Gastrocnemius medialis (tissue), 4 donors: Measurements from ENCODE around the gene CENPVL1.

Source experiments
- POLR2A ChIP-seq, 2 donors: fragments of 450-650 bp; IDR thresholded peaks; one replicate each; pipeline ENCODE4 v1.6.1; 2017; ENCODE audit warnings: antibody characterized with exemption in 2 of 2, mild to moderate bottlenecking in 2 of 2, moderate library complexity in 2 of 2
- TF ChIP-seq, protein P1 (sequence below), 5 experiments: fragments of 450-650 bp in 3 of 5; fragments of 200-600 bp in 2 of 5; sonication (generic) in 2 of 5; IDR thresholded peaks in 4 of 5; conservative IDR thresholded peaks in 1 of 5; 1 replicate in 4 of 5; 2 replicates in 1 of 5; pipeline ENCODE4 v1.5.1; 2016 to 2019; ENCODE audit warnings: antibody characterized with exemption in 5 of 5, mild to moderate bottlenecking in 3 of 5, moderate library complexity in 3 of 5

GRCh38 chrX:51665981-51666380 is 44.3 kb upstream of the CENPVL1 start:
- TF ChIP-seq, protein P1, sequence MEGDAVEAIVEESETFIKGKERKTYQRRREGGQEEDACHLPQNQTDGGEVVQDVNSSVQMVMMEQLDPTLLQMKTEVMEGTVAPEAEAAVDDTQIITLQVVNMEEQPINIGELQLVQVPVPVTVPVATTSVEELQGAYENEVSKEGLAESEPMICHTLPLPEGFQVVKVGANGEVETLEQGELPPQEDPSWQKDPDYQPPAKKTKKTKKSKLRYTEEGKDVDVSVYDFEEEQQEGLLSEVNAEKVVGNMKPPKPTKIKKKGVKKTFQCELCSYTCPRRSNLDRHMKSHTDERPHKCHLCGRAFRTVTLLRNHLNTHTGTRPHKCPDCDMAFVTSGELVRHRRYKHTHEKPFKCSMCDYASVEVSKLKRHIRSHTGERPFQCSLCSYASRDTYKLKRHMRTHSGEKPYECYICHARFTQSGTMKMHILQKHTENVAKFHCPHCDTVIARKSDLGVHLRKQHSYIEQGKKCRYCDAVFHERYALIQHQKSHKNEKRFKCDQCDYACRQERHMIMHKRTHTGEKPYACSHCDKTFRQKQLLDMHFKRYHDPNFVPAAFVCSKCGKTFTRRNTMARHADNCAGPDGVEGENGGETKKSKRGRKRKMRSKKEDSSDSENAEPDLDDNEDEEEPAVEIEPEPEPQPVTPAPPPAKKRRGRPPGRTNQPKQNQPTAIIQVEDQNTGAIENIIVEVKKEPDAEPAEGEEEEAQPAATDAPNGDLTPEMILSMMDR (IDR thresholded peaks at IDR 0.05 in 4 of 5, conservative IDR thresholded peaks at IDR 0.05 in 1 of 5) = no peak
- TF ChIP-seq POLR2A (IDR thresholded peaks at IDR 0.05) = no peak
